SKM-1 (cell line): ENCODE measurements around the gene FOCAD.

Source experiments
- DNase-seq: peaks from one replicate; lab custom pipeline; 2025; ENCODE audit not compliant: unreplicated experiment; lab: John Stamatoyannopoulos, UW

The FOCAD gene

GRCh38 chr9:21001581-21001980 is 317.5 kb downstream of the FOCAD start:
- no peak for DNase-seq

- no peak for DNase-seq
Observed at GRCh38 chr9:21002040-21002439, 318.0 kb downstream of the FOCAD start.

GRCh38 chr9:21015129-21015815 is 331.2 kb downstream of the FOCAD start:
- no peak for DNase-seq

GRCh38 chr9:21015995-21016394 is 331.9 kb downstream of the FOCAD start:
- no peak for DNase-seq

- DNase-seq: no peak
Observed at GRCh38 chr9:21016701-21017491, 332.8 kb downstream of the FOCAD start.

- DNase-seq: no peak
Observed at GRCh38 chr9:21018177-21018576, 334.1 kb downstream of the FOCAD start.

- DNase-seq: peak; percentile 20
Observed at GRCh38 chr9:21023861-21024260, 339.8 kb downstream of the FOCAD start.

GRCh38 chr9:21027295-21027694 is 343.2 kb downstream of the FOCAD start:
- DNase-seq: no peak

- no peak for DNase-seq
Observed at GRCh38 chr9:21028466-21028865, 344.4 kb downstream of the FOCAD start.

GRCh38 chr9:21029661-21030060 is 345.6 kb downstream of the FOCAD start:
- no peak for DNase-seq

GRCh38 chr9:21030389-21031035 is 346.5 kb downstream of the FOCAD start:
- no peak for DNase-seq

GRCh38 chr9:21031091-21031807 is 347.2 kb downstream of the FOCAD start, which contains the start of gene HACD4:
Gene HACD4, minus strand, starts transcription at chr9:21031640. Its CDS starts 50 bp downstream, at chr9:21031590.
- DNase-seq: no peak

GRCh38 chr9:21031808-21032183 is 347.7 kb downstream of the FOCAD start:
- DNase-seq: no peak

GRCh38 chr9:21037278-21037677 is 353.2 kb downstream of the FOCAD start:
- DNase-seq: no peak

GRCh38 chr9:21039302-21039701 is 355.2 kb downstream of the FOCAD start:
- no peak for DNase-seq

GRCh38 chr9:21042466-21042865 is 358.4 kb downstream of the FOCAD start:
- no peak for DNase-seq

- no peak for DNase-seq
Observed at GRCh38 chr9:21043841-21044240, 359.8 kb downstream of the FOCAD start.
